Measurements from ENCODE around the gene PRDX3. TPM values are rescaled to one million over a fixed set of nuclear protein-coding genes. Genes with fewer than 3 reads are reported as not detected.
"Not testable (repeated sequence)": the region's sequence is repeated elsewhere in the genome, so short reads cannot be mapped to it uniquely, and the experiment has no call there.

Gene PRDX3
- total RNA-seq, 1 donor from 2014 or later, result 110 TPM

DNA sequence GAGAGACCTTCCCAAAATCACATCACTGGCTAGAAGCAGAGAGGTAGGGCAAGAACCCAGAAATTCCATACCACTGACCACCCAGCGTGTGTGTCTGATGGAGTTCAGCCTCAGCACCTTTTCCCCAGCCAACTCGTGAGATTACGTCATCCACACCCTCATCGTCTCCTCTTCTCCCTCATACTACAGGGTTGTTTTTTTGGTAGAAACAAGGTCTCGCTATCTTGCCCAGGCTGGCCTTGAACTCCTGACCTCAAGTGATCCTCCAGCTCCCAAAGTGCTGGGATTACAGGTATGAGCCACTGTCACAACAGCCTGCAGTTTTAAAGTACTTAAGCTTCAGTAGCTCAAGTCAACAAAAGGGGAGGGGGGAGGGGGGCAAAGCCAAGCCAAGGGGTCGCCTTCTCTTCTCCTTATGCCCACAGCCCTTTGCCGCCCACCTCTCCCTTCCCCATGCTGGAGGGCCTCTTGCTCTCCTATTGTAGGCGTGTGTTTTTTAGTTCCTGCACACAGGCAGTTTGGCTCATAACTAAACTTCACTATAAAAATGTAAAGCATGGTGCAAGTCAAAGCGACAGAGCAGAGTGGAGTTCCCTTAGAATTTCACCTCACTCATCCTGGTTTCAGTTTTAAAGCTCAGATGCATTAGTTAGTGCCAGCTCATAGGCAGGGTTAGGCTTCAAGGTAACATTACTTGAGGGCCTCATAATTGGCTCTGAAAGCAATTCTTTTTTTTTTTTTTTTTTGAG lies 5.2 kb upstream of the PRDX3 start:
- no peak for FAIRE-seq
- DNase-seq (ENCODE audit: low read depth), result no peak
- H3K4me3 ChIP-seq (ENCODE audit: low read depth, low read length), result no peak overlapping the region
- no peaks in the 10 kb centered on the region for H3K36me3 ChIP-seq (ENCODE audit: control insufficient read depth, insufficient read depth, low read length)
- H3K27me3 ChIP-seq (ENCODE audit: control insufficient read depth, insufficient read depth, low read length), result no peaks in the 10 kb centered on the region
- TF ChIP-seq, protein P1, sequence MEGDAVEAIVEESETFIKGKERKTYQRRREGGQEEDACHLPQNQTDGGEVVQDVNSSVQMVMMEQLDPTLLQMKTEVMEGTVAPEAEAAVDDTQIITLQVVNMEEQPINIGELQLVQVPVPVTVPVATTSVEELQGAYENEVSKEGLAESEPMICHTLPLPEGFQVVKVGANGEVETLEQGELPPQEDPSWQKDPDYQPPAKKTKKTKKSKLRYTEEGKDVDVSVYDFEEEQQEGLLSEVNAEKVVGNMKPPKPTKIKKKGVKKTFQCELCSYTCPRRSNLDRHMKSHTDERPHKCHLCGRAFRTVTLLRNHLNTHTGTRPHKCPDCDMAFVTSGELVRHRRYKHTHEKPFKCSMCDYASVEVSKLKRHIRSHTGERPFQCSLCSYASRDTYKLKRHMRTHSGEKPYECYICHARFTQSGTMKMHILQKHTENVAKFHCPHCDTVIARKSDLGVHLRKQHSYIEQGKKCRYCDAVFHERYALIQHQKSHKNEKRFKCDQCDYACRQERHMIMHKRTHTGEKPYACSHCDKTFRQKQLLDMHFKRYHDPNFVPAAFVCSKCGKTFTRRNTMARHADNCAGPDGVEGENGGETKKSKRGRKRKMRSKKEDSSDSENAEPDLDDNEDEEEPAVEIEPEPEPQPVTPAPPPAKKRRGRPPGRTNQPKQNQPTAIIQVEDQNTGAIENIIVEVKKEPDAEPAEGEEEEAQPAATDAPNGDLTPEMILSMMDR (IDR thresholded peaks at IDR 0.05; ENCODE audit: insufficient read depth, low read length, severe bottlenecking), result no peak

DNA sequence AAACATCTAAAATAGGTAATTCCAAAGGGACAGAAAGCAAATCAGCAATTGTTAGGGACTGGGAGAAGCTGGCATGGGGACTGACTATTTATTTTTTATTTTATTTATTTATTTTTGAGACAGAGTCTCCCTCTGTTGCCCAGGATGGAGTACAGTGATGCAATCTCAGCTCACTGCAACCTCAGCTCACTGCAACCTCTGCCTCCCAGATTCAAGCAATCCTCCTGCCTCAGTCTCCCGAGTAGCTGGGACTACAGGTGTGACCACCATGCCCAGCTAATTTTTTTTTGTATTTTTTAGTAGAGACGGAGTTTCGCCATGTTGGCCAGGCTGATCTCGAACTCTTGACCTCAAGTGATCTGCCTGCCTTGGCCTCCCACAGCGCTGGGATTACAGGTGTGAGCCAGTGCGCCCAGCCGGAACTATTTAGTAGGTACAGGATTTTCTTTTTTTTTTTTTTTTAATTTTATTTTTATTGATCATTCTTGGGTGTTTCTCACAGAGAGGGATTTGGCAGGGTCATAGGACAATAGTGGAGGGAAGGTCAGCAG lies 2.3 kb upstream of the PRDX3 start:
- H3K27me3 ChIP-seq (ENCODE audit: control insufficient read depth, insufficient read depth, low read length); H3K36me3 ChIP-seq (ENCODE audit: control insufficient read depth, insufficient read depth, low read length); DNase-seq (ENCODE audit: low read depth); FAIRE-seq; H3K4me3 ChIP-seq (ENCODE audit: low read depth, low read length): not testable (repeated sequence)

DNA sequence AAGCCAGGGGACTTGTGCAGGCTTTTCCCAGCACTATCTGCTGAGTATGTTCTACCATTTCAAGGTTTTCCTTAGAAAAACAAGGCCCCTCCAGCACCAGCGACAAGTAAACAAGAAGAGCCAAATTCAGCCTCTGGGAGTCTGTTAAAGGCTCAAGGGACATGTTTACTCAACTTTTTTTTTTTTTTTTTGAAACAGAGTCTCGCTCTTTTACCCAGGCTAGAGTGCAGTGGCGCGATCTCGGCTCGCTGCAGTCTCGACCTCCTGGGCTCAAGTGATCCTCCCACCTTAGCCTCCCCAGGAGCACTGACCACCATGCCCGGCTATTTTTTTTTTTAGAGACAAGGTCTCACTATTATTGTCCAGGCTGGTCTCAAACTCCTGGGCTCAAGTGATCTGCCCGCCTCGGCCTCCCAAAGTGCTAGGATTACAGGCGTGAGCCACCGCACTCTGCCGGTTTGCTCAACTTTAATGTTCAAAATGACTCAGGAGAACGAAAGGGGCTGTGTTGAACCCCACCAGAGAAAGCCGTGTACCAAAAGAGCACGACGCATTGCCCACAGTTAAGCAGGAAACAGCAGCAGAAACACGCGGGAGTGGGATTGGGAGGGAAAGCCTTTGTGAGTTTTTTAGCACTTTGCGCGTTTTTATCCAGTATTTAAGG lies 772 bp downstream of the PRDX3 start:
- no peaks in the 10 kb centered on the region for H3K36me3 ChIP-seq (ENCODE audit: control insufficient read depth, insufficient read depth, low read length)
- FAIRE-seq, result no peak
- TF ChIP-seq, protein P1 (IDR thresholded peaks at IDR 0.05; ENCODE audit: insufficient read depth, low read length, severe bottlenecking), result no peak

DNA sequence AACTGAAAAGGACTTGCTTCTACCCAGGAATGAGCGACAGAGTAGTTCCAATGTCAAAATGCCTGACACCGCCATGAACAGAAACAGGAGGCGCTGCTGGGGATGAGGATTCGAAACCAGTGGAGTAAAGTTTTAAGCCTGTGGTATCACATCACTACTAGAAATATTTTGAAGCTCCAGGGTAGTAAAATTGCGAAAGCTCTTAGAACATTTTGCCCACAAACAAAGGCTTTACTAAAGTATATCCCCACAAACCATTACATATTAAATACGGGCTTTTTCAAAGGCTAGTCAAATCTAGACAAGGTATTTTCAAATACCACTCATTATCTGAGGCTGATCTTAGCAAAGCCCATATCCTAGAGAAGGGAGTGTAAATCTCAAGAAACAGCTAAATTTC lies 2.4 kb downstream of the PRDX3 start:
- FAIRE-seq (no peak), DNase-seq (ENCODE audit: low read depth) (no peak)
- TF ChIP-seq, protein P1 (IDR thresholded peaks at IDR 0.05; ENCODE audit: insufficient read depth, low read length, severe bottlenecking), result no peak
- Histone ChIP-seq H3K27me3 (ENCODE audit: control insufficient read depth, insufficient read depth, low read length) (no peaks in the 10 kb centered on the region), H3K36me3 (ENCODE audit: control insufficient read depth, insufficient read depth, low read length) (peaks cover 5% of the 10 kb centered on the region), H3K4me3 (ENCODE audit: low read depth, low read length) (no peak overlapping the region)

More for the DNA sequence above, 772 bp downstream of the PRDX3 start:
- H3K27me3 ChIP-seq (ENCODE audit: control insufficient read depth, insufficient read depth, low read length), result no peaks in the 10 kb centered on the region
- H3K4me3 ChIP-seq (ENCODE audit: low read depth, low read length), result peak overlapping the region; percentile 78
- peak; percentile 30 for DNase-seq (ENCODE audit: low read depth)

DNA sequence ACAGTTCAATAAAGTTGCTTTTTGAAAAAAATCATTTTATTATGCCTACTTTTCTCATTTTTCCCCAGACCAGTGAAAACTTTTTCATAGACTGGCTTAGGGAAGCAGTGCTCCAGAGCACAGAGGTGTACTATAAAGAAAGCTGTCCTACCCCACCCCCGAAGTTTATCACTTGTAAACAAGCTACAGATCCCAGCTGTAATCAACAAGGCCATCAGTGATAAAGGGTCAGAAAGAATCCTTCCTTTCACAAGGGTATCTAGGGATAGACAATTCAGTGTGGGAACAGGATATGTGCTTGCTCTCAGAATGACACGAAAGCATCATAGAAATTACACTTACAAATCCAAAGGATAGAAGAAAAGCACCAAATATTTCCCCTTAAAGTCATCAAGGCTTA lies 4.5 kb downstream of the PRDX3 start:
- TF ChIP-seq, protein P1 (IDR thresholded peaks at IDR 0.05; ENCODE audit: insufficient read depth, low read length, severe bottlenecking), result no peak
- Histone ChIP-seq H3K4me3 (ENCODE audit: low read depth, low read length) (no peak overlapping the region), H3K36me3 (ENCODE audit: control insufficient read depth, insufficient read depth, low read length) (peaks cover 10% of the 10 kb centered on the region), H3K27me3 (ENCODE audit: control insufficient read depth, insufficient read depth, low read length) (no peaks in the 10 kb centered on the region)
- DNase-seq (ENCODE audit: low read depth) (no peak), FAIRE-seq (no peak)

DNA sequence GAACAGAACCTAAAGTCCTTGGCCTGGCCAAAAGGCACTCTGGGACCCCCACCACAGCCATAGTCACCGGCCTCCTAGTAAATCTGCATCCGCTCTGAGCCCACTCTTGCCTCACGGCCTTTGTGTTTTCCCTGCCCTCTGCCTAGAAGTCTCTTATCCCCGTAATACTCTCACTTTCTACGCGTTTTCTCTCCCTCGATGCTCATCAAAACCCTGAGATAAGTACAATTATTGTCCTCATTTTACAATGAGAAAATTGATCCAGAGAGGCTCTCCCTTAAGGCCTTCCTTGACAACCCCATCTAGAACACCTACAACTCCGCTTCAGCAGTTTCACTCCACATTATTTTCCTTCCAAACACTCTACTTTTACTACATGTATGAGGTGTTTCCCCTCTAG lies 11.6 kb downstream of the PRDX3 start:
- TF ChIP-seq, protein P1 (IDR thresholded peaks at IDR 0.05; ENCODE audit: insufficient read depth, low read length, severe bottlenecking), result no peak
- no peaks in the 10 kb centered on the region for H3K27me3 ChIP-seq (ENCODE audit: control insufficient read depth, insufficient read depth, low read length)
- peaks cover 12% of the 10 kb centered on the region for H3K36me3 ChIP-seq (ENCODE audit: control insufficient read depth, insufficient read depth, low read length)

More for the DNA sequence above, 11.6 kb downstream of the PRDX3 start:
- H3K4me3 ChIP-seq (ENCODE audit: low read depth, low read length), result no peak overlapping the region
- DNase-seq (ENCODE audit: low read depth) (no peak), FAIRE-seq (no peak)

Measured in bronchial epithelial cell (primary cell).